Fibroblast of skin of left biceps (primary cell): ENCODE data around the gene IL6ST.
A peak's percentile ranks its signal among the peaks of the same experiment; 100 is the strongest.
"Not testable (repeated sequence)": the region's sequence is repeated elsewhere in the genome, so short reads cannot be mapped to it uniquely, and the experiment has no call there.

Source experiments
- DNase-seq, 2 experiments: peaks; one replicate each; pipeline ENCODE4 v3.0.0-alpha.2; 2013; ENCODE audit warnings: low read depth in 2 of 2

The IL6ST gene

DNA sequence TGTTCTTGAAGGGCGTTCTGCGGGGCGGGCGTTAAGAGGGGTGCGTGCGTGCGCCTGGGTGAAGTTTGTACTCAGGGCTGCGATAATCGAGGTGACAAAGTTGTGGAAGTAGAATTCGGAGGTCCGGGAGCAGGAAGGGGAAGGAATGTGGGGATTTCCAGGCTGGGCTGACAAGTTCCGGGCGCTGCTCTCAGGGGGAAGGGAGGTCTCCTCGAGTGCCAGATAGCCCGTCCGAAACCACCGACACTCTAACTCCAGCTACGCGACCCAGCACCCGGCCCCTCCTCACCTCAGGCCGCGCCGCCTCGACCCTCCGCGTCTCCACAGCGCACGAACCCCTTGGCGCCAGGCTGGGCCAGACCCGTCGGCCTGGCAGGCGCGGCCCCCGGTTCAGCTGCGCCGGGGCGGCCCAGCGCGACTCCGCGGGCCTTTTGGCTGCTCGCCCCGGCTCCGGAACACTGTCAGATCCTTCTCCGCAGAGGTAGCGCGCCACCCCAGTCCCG, at the start of gene IL6ST:
Gene IL6ST (minus strand): TSS at position 469 of the 503 bp plus-strand sequence. CDS start 18,685 bp downstream, outside the sequence.
- peak in 1 of 2 experiments; percentile 30 for DNase-seq

DNA sequence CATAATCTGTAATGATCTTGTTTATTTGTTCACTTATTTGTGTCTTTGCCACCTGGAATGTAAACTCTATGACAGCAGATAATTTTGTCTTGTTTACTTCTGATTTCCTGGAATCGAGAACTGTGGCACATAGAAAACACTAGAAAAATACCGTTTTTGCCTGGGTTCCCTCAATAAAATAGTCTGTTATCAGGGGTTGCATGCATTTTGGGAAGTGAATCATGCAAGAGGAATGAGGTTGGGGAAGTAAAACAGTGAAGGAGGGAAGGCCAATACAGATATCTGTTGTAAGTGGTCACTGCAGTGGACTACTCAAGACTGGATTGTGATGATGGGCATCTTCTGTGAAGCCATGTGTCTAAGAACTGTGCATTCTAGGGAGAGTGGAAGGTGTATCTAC, 45.2 kb upstream of the IL6ST start:
- DNase-seq = no peak

DNA sequence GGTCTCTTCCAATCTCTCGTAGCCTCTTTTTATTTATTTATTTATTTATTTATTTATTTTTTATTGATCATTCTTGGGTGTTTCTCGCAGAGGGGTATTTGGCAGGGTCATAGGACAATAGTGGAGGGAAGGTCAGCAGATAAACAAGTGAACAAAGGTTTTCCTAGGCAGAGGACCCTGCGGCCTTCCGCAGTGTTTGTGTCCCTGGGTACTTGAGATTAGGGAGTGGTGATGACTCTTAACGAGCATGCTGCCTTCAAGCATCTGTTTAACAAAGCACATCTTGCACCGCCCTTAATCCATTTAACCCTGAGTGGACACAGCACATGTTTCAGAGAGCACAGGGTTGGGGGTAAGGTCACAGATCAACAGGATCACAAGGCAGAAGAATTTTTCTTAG, 43.4 kb upstream of the IL6ST start:
- DNase-seq = not testable (repeated sequence)

DNA sequence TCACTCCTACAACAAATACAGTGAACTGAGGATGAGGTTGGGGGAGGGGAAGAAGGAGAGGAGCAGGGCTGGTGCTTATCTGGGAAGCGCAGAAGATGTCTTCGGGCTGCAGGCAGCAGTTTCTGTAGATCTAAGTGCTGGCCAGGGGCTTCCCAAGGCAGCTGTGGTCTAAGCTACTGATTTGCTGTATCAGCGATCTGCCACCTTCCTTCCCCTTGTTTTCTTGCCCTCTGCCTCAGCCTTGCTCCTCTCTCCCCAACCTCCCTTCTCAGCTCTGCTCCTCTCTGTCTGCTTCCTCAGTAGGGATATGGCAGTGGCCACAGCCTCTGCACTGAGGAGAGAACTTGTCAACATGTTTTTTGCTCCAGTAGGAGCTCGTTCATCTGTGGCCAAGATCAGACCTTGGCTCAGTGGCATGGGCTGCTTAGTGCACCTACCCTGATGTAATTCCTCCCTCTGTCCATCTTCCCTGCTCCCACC, 42.8 kb upstream of the IL6ST start:
- DNase-seq = no peak

DNA sequence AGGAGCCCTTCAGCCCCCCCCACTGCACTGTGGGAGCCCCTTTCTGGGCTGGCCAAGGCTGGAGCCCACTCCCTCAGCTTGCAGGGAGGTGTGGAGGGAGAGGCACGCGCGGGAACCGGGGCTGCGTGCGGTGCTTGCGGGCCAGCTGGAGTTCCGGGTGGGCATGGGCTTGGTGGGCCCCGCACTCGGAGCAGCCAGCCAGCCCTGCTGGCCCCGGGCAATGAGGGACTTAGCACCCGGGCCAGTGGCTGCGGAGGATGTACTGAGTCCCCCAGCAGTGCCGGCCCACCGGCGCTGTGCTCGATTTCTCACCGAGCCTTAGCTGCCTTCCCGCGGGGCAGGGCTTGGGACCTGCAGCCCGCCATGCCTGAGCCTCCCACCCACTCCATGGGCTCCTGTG, 40.6 kb upstream of the IL6ST start:
- not testable (repeated sequence) for DNase-seq

DNA sequence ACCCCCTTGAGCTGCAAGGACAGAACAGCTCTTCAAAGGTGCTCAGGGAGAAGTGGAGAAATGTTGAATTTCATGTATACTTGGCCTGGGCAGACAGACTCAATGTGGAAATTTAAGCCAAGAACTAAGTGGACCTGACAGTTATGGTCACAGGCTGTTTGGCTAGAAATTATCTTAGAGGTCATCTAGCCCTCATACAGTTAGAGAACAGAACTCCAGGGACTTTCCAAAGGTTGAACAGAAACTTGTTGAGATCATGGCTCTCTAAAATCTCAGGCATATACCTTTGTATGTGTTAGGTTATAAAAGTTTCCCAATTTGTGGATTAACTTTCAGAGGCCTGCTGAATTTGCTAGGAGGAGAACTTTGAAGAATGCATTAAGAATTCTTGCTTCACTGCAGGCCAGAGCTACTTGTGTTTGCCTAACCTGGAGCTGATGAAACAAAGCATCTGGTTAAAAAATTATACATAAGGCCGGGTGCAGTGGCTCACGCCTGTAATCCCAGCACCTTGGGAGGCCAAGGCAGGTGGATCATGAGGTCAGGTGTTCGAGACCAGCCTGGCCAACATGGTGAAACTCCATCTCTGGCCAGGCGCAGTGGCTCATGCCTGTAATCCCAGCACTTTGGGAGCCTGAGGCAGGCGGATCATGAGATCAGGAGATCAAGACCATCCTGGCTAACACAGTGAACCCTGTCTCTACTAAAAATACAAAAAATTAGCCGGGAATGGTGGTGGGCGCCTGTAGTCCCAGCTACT, 35.3 kb upstream of the IL6ST start:
- not testable (repeated sequence) for DNase-seq

DNA sequence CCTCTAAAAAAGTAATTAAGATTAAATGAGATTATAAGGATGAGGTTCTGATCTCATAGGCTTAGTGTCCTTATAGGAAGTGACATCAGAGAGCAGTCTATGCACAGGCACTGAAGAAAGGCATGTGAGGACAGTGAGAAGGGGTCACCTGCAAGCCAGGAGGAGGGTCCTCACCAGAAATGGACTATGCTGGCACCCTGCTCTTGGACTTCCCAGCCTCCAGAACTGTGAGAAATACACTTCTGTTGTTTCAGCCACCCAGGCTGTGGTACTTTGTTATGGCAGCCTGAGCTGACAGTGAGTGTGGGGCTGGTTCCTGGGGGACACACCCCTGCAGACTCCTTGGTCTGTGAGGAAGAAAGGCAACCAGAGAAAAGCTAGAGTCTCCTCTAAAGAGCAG, 34.7 kb upstream of the IL6ST start:
- DNase-seq = no peak

DNA sequence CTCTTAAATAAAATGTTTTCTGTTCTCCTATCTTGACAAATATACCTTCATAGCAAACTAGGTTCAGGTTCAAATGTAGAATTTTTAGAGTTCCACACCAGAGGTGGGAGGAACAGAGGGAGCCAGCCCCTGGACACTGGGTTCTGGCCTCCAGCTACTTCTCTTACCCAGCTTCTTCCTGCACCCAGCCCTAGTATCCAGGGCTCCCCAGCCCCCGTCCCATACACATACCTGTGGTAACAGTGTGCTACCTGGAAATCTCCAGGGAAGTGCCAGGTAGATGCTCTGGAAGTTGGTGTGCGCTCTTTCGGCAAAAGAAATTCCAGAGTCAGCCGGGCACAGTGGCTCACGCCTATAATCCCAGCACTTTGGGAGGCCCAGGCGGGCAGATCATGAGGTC, 33.9 kb upstream of the IL6ST start:
- DNase-seq = no peak

DNA sequence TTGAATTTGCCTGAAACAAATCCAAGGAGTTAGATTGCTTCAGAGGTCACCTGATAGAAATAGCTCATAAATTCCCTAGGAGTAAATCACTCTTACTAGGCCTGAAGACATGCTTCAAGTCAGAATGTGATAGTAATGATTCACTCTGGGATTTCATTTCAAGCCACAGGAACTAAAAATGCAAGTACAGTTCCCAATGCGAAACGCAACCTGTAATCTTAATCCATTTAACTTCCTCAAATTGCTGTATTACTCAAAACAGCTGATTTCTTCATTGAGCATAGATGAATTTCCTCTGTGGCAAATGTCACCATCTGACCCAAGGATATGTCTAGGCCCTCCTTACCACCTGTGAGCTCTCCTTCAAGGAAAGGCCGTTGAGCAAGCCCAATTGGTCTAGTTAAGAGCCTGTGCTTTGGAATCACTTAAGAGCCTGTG, 32.1 kb upstream of the IL6ST start:
- DNase-seq = peak; percentile 73 to 75

DNA sequence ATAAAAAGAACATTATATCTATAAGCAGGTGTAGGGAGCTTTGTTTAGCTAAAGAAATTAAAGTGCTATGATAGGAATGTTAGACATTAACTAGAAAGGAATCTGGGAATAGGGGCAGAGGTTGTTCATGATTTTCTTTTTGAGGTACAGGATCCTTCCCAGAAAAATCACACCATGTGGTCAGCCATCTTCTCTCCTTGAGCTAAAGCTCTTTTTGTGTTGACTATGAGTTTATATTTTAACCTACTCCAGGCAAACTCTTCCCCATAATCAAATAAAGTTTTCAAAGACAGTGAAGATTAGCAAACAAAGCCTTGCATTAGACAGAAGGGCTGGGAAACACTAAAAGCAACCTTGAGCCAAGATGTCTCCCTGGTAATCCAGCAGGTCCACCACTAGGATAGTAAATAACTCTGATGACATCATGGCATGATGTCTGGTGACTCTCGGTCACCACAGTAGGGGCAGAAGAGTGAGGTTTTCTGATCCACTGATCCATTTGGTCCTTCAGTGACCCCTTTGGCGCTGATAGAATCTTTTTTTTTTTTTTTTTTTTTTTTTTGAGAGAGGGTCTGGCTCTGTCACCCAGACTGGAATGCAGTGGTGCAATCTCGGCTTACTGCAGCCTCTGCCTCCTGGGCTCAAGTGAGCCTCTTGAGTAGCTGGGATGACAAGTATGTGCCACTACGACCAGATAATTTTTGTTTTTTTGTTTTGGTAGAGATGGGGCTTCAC, 30.6 kb upstream of the IL6ST start:
- DNase-seq = no peak

DNA sequence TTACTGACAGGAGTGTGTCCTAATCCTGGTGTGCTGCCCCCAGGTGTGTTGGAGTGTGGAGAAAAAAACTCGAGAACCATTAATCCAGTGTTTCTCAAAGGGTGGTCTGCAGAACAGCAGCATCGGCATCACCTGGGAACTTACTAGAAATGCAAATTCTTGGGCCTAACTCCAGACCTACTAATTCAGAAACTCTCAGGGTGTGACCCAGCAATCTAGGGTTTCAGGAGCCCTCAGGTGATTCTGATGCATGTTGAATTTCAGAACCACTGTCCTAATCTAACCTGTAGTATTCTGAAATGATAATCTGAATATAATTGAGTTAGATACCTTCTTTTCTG, 30.0 kb upstream of the IL6ST start:
- no peak for DNase-seq

DNA sequence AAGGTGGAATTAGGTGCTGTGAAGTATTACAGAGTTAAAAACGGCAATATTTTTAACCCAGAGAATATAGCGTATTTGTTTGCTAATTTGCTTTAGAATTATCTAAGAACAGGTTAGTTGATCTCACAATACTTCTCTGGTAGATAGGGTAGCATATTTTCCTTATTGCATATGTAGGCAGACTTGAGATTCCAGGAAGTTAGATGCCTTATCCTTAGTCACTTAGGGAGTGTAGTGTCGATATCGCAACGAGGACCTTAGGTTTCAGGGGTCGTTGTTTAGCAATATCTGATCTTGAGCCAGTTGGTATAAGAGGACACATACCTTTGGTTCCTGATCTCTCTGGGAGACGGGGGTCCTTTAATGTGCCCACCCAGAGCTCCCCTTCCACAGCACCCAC, 28.5 kb upstream of the IL6ST start:
- no peak for DNase-seq

DNA sequence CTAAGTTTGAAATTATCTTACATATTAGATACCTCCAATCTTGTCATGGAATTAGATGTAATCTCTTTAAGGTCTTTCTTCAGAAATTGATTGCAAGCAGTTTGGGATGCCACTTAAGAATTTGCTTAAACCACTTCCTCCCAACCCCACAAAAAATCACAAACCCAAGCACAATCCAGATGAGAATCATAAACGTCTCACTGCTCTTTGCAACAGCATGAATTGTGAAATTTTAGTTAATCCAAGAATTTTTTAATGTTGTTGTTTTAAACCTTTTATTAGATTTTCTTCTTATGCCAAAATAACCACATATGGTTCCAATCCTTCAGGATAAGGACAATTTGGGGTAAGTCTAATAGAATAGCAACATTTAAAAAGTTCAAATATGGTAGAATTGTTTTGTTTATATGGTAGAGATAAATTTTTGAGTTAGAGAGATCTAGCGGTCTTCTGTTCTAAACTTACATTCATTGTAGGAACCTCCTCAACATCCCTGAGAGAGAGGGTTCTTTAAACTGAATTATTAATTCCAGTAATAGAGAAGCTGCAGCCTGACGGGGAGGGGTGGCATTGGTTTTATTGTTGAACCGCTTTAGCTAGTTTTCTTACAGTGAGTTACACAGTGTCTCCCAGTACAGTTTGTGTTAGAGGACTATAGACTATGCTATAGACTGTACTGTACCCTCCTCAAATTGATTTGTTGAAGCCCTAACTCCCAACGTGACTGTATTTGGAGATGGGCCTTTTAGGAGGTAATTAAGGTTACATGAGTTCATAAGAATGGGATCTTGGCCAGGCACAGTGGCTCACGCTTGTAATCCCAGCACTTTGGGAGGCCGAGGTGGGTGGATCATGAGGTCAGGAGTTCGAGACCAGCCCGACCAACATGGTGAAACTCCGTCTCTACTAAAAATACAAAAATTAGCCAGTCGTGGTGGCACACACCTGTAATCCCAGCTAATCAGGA, 24.8 kb upstream of the IL6ST start:
- DNase-seq = peak; percentile 73 to 76

DNA sequence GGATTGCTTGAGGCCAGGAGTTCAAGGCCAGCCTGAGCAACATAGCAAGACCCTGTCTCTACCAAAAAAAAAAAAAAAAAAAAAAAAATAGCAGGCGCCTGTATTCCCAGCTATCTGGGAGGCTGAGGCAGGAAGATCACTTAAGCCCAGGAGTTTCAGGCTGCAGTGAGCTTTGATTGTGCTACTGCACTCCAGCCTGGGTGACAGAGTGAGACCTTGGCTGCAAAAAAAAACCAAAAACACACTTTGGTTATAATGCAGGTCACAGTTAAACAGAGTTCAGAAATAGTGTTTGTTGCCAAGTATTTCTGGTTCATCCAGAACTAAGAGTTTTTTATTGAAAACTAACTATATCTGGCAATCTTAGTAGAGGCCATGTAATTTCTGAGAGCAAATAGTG, 24.1 kb upstream of the IL6ST start:
- DNase-seq = no peak

DNA sequence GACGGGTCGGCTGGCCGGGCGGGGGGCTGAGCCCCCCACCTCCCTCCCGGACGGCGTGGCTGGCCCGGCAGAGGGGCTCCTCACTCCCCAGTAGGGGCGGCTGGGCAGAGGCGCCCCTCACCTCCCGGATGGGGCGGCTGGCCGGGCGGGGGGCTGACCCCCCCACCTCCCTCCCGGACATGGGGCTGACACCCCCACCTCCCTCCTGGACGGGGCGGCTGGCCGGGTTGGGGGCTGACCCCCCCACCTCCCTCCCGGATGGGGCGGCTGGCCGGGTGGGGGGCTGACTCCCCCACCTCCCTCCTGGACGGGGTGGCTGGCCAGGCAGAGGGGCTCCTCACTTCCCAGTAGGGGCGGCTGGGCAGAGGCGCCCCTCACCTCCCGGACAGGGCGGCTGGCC, 19.9 kb upstream of the IL6ST start:
- not testable (repeated sequence) for DNase-seq

DNA sequence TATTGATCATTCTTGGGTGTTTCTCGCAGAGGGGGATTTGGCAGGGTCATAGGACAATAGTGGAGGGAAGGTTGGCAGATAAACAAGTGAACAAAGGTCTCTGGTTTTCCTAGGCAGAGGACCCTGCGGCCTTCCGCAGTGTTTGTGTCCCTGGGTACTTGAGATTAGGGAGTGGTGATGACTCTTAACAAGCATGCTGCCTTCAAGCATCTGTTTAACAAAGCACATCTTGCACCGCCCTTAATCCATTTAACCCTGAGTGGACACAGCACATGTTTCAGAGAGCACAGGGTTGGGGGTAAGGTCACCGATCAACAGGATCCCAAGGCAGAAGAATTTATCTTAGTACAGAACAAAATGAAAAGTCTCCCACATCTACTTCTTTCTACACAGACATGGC, 19.2 kb upstream of the IL6ST start:
- not testable (repeated sequence) for DNase-seq

DNA sequence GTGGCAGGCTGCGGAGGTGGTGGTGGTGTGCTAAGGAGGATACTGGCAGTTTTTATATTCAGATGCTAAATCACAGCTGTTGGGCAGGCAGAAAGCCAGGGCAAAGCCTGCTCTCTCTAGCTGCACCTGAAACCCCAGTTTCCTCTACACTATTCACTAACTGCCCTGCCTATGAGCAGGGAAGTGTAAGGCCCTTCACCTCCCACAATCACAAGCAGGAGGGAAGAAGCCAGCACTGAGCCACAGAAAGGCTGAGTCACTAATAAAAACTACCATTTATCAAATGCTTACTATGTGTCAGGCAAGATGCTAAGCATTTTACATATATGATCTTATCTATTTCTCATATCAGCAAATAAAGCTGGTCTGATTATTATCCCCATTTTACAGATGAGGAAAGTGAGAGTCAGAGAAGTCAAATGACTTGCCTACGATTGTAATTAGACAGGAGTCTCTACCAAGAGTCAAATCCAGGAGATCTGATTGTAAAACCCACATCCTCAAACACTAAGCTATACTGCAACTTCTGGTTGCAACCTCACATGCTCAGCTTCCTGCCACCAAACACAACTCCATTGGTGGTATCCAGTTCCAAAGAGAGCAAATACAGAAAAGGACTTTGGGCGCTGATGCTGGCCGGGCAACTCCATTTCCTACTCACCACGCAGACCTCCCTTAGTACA, 17.7 kb upstream of the IL6ST start:
- DNase-seq = peak in 1 of 2 experiments; percentile 53

DNA sequence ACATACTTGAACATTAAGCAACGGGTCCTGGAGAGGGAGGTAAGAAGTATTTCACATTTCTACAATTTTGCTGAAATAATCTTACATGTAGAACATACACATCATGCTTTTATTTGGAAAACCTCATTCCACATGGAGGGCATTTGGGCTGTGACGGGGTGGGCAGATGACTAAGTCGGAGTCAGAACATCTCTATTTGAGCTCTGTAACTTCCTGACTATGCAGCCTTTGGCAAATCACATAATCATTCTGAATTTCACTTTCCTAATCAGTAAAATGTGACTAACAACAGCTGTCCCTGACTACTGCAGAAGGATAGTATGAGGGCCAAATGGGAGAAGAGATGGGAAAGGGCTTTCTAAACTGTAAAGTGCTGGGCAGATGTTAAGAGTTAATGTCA, 17.1 kb upstream of the IL6ST start:
- DNase-seq = peak; percentile 83 to 85

DNA sequence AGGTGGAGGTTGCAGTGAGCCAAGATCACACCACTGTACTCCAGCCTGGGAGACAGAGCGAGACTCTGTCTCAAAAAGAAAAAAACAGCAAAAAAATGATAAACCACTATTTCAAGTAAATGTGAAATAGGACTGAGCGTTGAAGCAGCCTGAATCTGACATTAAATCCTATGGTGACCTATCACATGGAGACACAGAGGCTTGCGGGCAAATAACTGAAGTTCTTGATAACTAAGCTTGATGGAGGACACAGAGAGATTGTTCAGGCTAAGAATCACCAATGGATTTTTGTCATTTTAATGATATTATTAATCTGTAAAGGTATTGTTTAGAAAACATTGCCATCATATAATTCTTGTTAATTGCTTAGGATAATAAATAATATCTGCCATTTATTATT, 15.7 kb upstream of the IL6ST start:
- DNase-seq = no peak

DNA sequence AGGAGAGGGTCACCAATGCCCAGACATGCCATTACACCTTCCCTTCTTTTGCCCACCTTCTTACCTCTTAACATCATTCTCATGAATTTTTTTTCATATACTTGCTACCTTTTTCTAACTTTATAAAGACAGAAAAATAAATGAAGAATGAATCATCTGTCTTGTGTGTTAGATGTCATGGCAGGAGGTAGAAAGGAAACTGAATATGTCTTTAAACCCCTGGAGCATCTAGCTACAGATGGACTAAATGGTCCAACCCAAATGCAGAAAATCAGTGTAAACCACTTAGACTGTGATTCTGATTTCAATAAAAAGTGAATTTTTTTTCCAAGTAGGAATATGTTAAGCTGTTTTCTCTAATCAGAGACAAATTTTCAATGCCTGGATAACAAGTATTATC, 11.8 kb upstream of the IL6ST start:
- DNase-seq = no peak

DNA sequence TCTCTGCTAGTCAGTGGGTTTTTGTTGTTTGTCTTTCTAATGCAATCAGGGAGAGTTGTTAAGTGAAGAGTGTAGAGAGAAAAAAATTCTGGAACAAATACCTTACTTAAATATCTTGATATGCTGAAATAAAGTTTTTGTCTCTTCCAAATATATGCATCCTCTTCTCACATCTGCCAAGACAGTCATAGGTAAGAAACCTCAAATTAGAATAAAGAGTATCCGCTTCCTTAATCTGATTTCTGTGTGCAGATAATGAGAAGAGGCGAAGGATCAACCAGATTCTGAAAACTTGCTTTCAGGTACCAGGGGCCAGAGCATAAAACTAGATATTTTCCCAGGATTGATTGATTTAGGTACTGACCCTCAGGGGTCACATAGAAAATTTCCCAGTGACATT, 11.3 kb upstream of the IL6ST start:
- DNase-seq = no peak
